Heart left ventricle (tissue), 16 donors: ENCODE results near the gene IL33. TPM values are rescaled to one million over a fixed set of nuclear protein-coding genes. Genes with fewer than 3 reads are reported as not detected.
A peak's percentile ranks its signal among the peaks of the same experiment; 100 is the strongest.

Experiments used
- ATAC-seq, 4 donors: fragments of 200-7000 bp; cut with Tn5 transposase; one replicate each; pipeline ENCODE4 v1.9.1; 2020 to 2022; ENCODE audit warnings: moderate library complexity in 4 of 4, mild to moderate bottlenecking in 3 of 4, moderate number of reproducible peaks in 1 of 4
- DNase-seq, 5 donors: peaks; one replicate each; pipeline ENCODE4 v3.0.0-alpha.2; 2020
- H3K27ac ChIP-seq, 12 donors: fragments of 200-600 bp; sonication (generic) in 4 of 12; one replicate each; pipeline versions ENCODE4 v1.5.0 to v1.8.0; 2016 to 2022; ENCODE audit warnings: mild to moderate bottlenecking in 2 of 12
- H3K27me3 ChIP-seq, 9 donors: fragments of 200-600 bp; sonication (generic) in 2 of 9; one replicate each; pipeline versions ENCODE4 v1.5.1 to v1.8.0; 2016 to 2022; ENCODE audit warnings: mild to moderate bottlenecking in 3 of 9
- H3K36me3 ChIP-seq, 9 donors: fragments of 200-600 bp; sonication (generic) in 2 of 9; one replicate each; pipeline versions ENCODE4 v1.5.0 to v1.8.0; 2018 to 2022; ENCODE audit warnings: mild to moderate bottlenecking in 2 of 9
- H3K4me1 ChIP-seq, 12 donors: fragments of 200-600 bp; sonication (generic) in 4 of 12; one replicate each; pipeline versions ENCODE4 v1.5.0 to v1.8.0; 2016 to 2022; ENCODE audit warnings: mild to moderate bottlenecking in 3 of 12
- H3K4me3 ChIP-seq, 12 donors: fragments of 200-600 bp; sonication (generic) in 4 of 12; one replicate each; pipeline versions ENCODE4 v1.5.0 to v1.8.0; 2017 to 2022; ENCODE audit warnings: mild to moderate bottlenecking in 9 of 12, moderate library complexity in 4 of 12
- H3K9me3 ChIP-seq, 12 donors: fragments of 200-600 bp; sonication (generic) in 4 of 12; one replicate each; pipeline versions ENCODE4 v1.5.0 to v1.8.0; 2016 to 2022; ENCODE audit warnings: mild to moderate bottlenecking in 1 of 12
- CTCF ChIP-seq, 12 donors: fragments of 200-600 bp; sonication (generic) in 4 of 12; IDR thresholded peaks; one replicate each; pipeline versions ENCODE4 v1.5.0 to v1.8.0; 2018 to 2022; ENCODE audit warnings: antibody characterized with exemption in 12 of 12, mild to moderate bottlenecking in 5 of 12
- POLR2A ChIP-seq, 2 donors: fragments of 450-650 bp; IDR thresholded peaks; one replicate each; pipeline ENCODE4 v1.6.1; 2017; ENCODE audit warnings: antibody characterized with exemption in 2 of 2, mild to moderate bottlenecking in 2 of 2, moderate library complexity in 2 of 2
- WGBS, 4 donors: extraction: QIAGEN DNeasy Blood & Tissue Kit in 2 of 4; methylation state at CpG; one replicate each; pipeline versions ENCODE4 v1.1.5 to v1.1.7; 2013 to 2018; 5-methylcytosine and 5-hydroxymethylcytosine counted together
- intact Hi-C, 10 donors: fragments of 100-400 bp; cut with DNase I; formaldehyde crosslinking; loops; one replicate each; pipeline versions ENCODE4 v1.11.1 to v1.14.2; 2022
- polyA plus RNA-seq, 2 donors: library from polyadenylated mRNA; stranded (reverse); fragments of 200-250 nt; gene quantifications; one replicate each; pipeline ENCODE4 v1.2.3, GENCODE V29; 2013
- total RNA-seq, 9 donors: library from RNA; depleted of rRNA in 2 of 9; stranded (reverse); fragments of >200 nt in 2 of 9; fragmentation: NEBNext Ultra II Directional in 3 of 9; extraction: Animal tissue kit (Norgen Biotek cat#: 25700) in 3 of 9; gene quantifications; one replicate each; pipeline versions ENCODE4 v1.1.0 to v1.2.4, GENCODE V29; 2016 to 2023
- donor health status: ischemic (EF 13 %, LVEDD 7.1; RV severe dilation, severe dysfunction).
- donor health status: healthy with polysubstance abuse.
- donor health status: DM: no; HTN: yes; CAD: no.
- donor health status: DM: no; HTN: no; CAD: no.
- donor health status: ischemic (EF 25% LVEDD 6.9; RV normal size, moderate dysfunction).
- donor health status: ischemic (EF 25% LVEDD 5.7; RV mildly dilated, moderate dysfunction).
- donor health status: healthy.
- donor health status: DM: yes; HTN: yes; CAD: no.
- donor health status: ischemic (EF 35%, LVEDD 5.7; RV mildly dilated, moderate dysfunction).
- donor health status: nonischemic (EF 11% LVEDD 7.7; RV severe dilation, severe dysfunction).
- donor health status: DM: yes; HTN: yes; CAD: no.
- donor health status: PGD.
- donor health status: ischemic (EF 29% LVEDD 5.4; RV normal size, mild dysfunction).
- donor health status: nonischemic (EF 23%, LVEDD 6.1; RV moderate dilation, normal function).

Gene IL33
- total and polyA plus RNA-seq, 11 donors, result 6.6 to 36.5 (median 12.7) TPM

GRCh38 chr9:6183227-6183551 is 32.4 kb upstream of the IL33 start:
- no peaks in the 10 kb centered on the region for H3K36me3 ChIP-seq
- 96 to 98% (median 96%) methylated on average over 2 of the region's 2 CpGs for WGBS, 4 donors
- no peaks in the 10 kb centered on the region for H3K27me3 ChIP-seq
- no peak overlapping the region for H3K4me3 ChIP-seq
- ATAC-seq, result no peak
- H3K4me1 ChIP-seq, result peaks cover 0 to 16% (median 3%) of the 10 kb centered on the region in 12 donors
- no peak for TF ChIP-seq POLR2A (IDR thresholded peaks at IDR 0.05)
- no peak for TF ChIP-seq CTCF (IDR thresholded peaks at IDR 0.05)
- H3K27ac ChIP-seq, result no peak overlapping the region
- intact Hi-C loops, result no loop called here
- no peaks in the 10 kb centered on the region for H3K9me3 ChIP-seq
- DNase-seq, result no peak

GRCh38 chr9:6183627-6184026 is 32.0 kb upstream of the IL33 start:
- Histone ChIP-seq H3K27ac (no peak overlapping the region), H3K9me3 (no peaks in the 10 kb centered on the region), H3K27me3 (no peaks in the 10 kb centered on the region), H3K4me1 (peaks cover 0 to 16% (median 3%) of the 10 kb centered on the region in 12 donors), H3K36me3 (no peaks in the 10 kb centered on the region), H3K4me3 (no peak overlapping the region)
- intact Hi-C loops, result no loop called here
- no peak for DNase-seq
- ATAC-seq, result no peak
- 89 to 94% (median 92%) methylated on average over 1 of the region's 1 CpG for WGBS, 4 donors
- TF ChIP-seq POLR2A (IDR thresholded peaks at IDR 0.05), result no peak
- TF ChIP-seq CTCF (IDR thresholded peaks at IDR 0.05), result no peak

GRCh38 chr9:6184749-6185645 is 30.6 kb upstream of the IL33 start:
- peak in 3 of 4 donors; percentile 52 to 67 (median 58) for ATAC-seq
- no peaks in the 10 kb centered on the region for H3K9me3 ChIP-seq
- H3K36me3 ChIP-seq, result no peaks in the 10 kb centered on the region
- no peaks in the 10 kb centered on the region for H3K27me3 ChIP-seq
- 43 to 52% (median 48%) methylated on average over 5 of the region's 5 CpGs for WGBS, 4 donors
- TF ChIP-seq CTCF (IDR thresholded peaks at IDR 0.05) (no peak), POLR2A (IDR thresholded peaks at IDR 0.05) (no peak)
- no peak overlapping the region for H3K4me3 ChIP-seq
- peak overlapping the region in 1 of 12 donors; percentile 3 for H3K27ac ChIP-seq
- DNase-seq, result peak in 4 of 5 donors; percentile 21 to 60 (median 46)
- intact Hi-C loops, result no loop called here
- peaks cover 0 to 16% (median 3%) of the 10 kb centered on the region in 12 donors for H3K4me1 ChIP-seq

GRCh38 chr9:6186691-6187090 is 28.9 kb upstream of the IL33 start:
- intact Hi-C loops, result no loop called here
- no peak for DNase-seq
- 63 to 70% (median 66%) methylated on average over 2 of the region's 2 CpGs for WGBS, 4 donors
- no peaks in the 10 kb centered on the region for H3K36me3 ChIP-seq
- no peak overlapping the region for H3K27ac ChIP-seq
- TF ChIP-seq POLR2A (IDR thresholded peaks at IDR 0.05), result no peak
- TF ChIP-seq CTCF (IDR thresholded peaks at IDR 0.05), result no peak
- H3K27me3 ChIP-seq, result no peaks in the 10 kb centered on the region
- H3K9me3 ChIP-seq, result no peaks in the 10 kb centered on the region
- H3K4me3 ChIP-seq, result no peak overlapping the region
- peaks cover 0 to 16% (median 3%) of the 10 kb centered on the region in 12 donors for H3K4me1 ChIP-seq
- ATAC-seq, result no peak
